HepG2 (cell line): ENCODE results near the gene MCEE. TPM values are rescaled to one million over a fixed set of nuclear protein-coding genes. Genes with fewer than 3 reads are reported as not detected.

ENCODE experiments used
- ATAC-seq: fragments of 200-7000 bp; cut with Tn5 transposase; 3 replicates; pipeline ENCODE4 v1.9.1; 2020; ENCODE audit warnings: mild to moderate bottlenecking, moderate library complexity
- BruUV-seq: library from RNA; stranded (reverse); fragments of 400-500 nt; replicated peaks from 2 replicates; lab custom pipeline; 2021; lab: Mats Ljungman, UMichigan
- CTCF ChIA-PET: fragments of 300-600 bp; formaldehyde crosslinking; extraction: SDS; loops from one replicate; lab custom pipeline; 2021; ENCODE audit warnings: low total read pairs, inconsistent platforms, low intra/inter-chr PET ratio; lab: Yijun Ruan, JAX
- POLR2A ChIA-PET: fragments of 350-600 bp; sonication (Branson Sonifier 250); formaldehyde crosslinking; loops from one replicate; lab custom pipeline; 2020; ENCODE audit warnings: antibody characterized with exemption, inconsistent platforms; lab: Yijun Ruan, JAX
- DNase-seq: peaks from one replicate; pipeline ENCODE4 v3.0.0-alpha.2; 2015; ENCODE audit warnings: low spot score
- FAIRE-seq: peaks from 3 replicates; lab custom pipeline; 2011; peaks lifted over from hg19 to GRCh38; lab: Jason Lieb, UNC
- H2AFZ ChIP-seq: one replicate; pipeline ENCODE4 v1.6.1; 2011; ENCODE audit warnings: low read length, inconsistent platforms
- H3K27ac ChIP-seq: fragments of 300-600 bp; 3 replicates; pipeline ENCODE4 v1.8.0; 2011; ENCODE audit warnings: mixed run types, mild to moderate bottlenecking, mixed read lengths, low read length, inconsistent platforms; ENCODE audit not compliant: insufficient read depth; ENCODE audit errors: extremely low read length
- H3K27me3 ChIP-seq, 2 experiments: fragments of 200-600 bp in 1 of 2; 2 replicates in 1 of 2; 3 replicates in 1 of 2; pipeline versions ENCODE4 v1.6.0 to v1.8.0; 2011; ENCODE audit warnings: low read length in 2 of 2, mild to moderate bottlenecking in 2 of 2, moderate library complexity in 2 of 2, inconsistent platforms in 1 of 2; ENCODE audit not compliant: insufficient read depth in 2 of 2, control insufficient read depth in 1 of 2
- H3K36me3 ChIP-seq, 2 experiments: fragments of 200-600 bp in 1 of 2; replicated peaks in 1 of 2; 2 replicates in 1 of 2; 3 replicates in 1 of 2; pipeline versions ENCODE4 v1.5.1 to v1.8.0; 2011; ENCODE audit warnings: low read length in 2 of 2, inconsistent platforms in 1 of 2; ENCODE audit not compliant: insufficient read depth in 2 of 2, control insufficient read depth in 1 of 2
- H3K4me1 ChIP-seq: 2 replicates; pipeline ENCODE4 v1.5.1; 2012; ENCODE audit warnings: low read length, inconsistent platforms; ENCODE audit not compliant: insufficient read depth
- H3K4me2 ChIP-seq: 2 replicates; pipeline ENCODE4 v1.6.0; 2011; ENCODE audit warnings: low read depth, low read length, inconsistent platforms
- H3K4me3 ChIP-seq, 3 experiments: fragments of 200-600 bp in 1 of 3; sonication (generic), shearing (Covaris generic) in 1 of 3; replicated peaks in 1 of 3; 2 replicates each; pipeline ENCODE4 v1.5.1; 2011 to 2016; ENCODE audit warnings: low read length in 3 of 3, inconsistent platforms in 2 of 3, low read depth in 2 of 3, mild to moderate bottlenecking in 2 of 3, control low read depth in 1 of 3, mixed read lengths in 1 of 3; ENCODE audit not compliant: insufficient read depth in 1 of 3
- H3K79me2 ChIP-seq: one replicate; pipeline ENCODE4 v1.6.1; 2011; ENCODE audit warnings: low read length, inconsistent platforms; ENCODE audit not compliant: insufficient read depth
- H3K9ac ChIP-seq: 2 replicates; pipeline ENCODE4 v1.6.0; 2011; ENCODE audit warnings: mild to moderate bottlenecking, low read depth, low read length, inconsistent platforms; ENCODE audit not compliant: insufficient read depth
- H3K9me3 ChIP-seq: 2 replicates; pipeline ENCODE4 v1.5.1; 2012; ENCODE audit warnings: mild to moderate bottlenecking, low read length
- H4K20me1 ChIP-seq: 2 replicates; pipeline ENCODE4 v1.6.0; 2011; ENCODE audit warnings: inconsistent platforms, mild to moderate bottlenecking, low read length, moderate library complexity; ENCODE audit not compliant: insufficient read depth
- FOXA1 ChIP-seq, 2 experiments: fragments of 450-650 bp in 1 of 2; sonication (generic) in 1 of 2; formaldehyde crosslinking in 1 of 2; IDR thresholded peaks; 2 replicates each; pipeline versions ENCODE4 v1.4.0 to v1.6.1; 2016 to 2020; ENCODE audit warnings: missing genetic modification reagents in 1 of 2
- GLI4 ChIP-seq: sonication (generic); formaldehyde crosslinking; IDR thresholded peaks from 2 replicates; pipeline ENCODE4 v1.5.1; 2020; ENCODE audit warnings: missing genetic modification reagents, mild to moderate bottlenecking, moderate library complexity, borderline replicate concordance
- HES4 ChIP-seq: sonication (generic); formaldehyde crosslinking; IDR thresholded peaks from 2 replicates; pipeline ENCODE4 v1.9.0; 2021; ENCODE audit warnings: mild to moderate bottlenecking, missing genetic modification reagents, borderline replicate concordance
- NPAS2 ChIP-seq: sonication (generic); formaldehyde crosslinking; IDR thresholded peaks from 2 replicates; pipeline ENCODE4 v1.8.0; 2022; ENCODE audit warnings: mild to moderate bottlenecking, missing genetic modification reagents, borderline replicate concordance
- XRCC5 ChIP-seq: fragments of 200-400 bp; formaldehyde crosslinking; optimal IDR thresholded peaks from 2 replicates; pipeline ENCODE3; 2017; ENCODE audit warnings: mild to moderate bottlenecking, low read length
- ZNF235 ChIP-seq: sonication (generic); formaldehyde crosslinking; IDR thresholded peaks from 2 replicates; pipeline ENCODE4 v1.8.1; 2023; ENCODE audit warnings: mild to moderate bottlenecking, missing genetic modification reagents, borderline replicate concordance
- ZNF317 ChIP-seq: sonication (generic); formaldehyde crosslinking; IDR thresholded peaks from 2 replicates; pipeline ENCODE4 v1.5.0; 2020; ENCODE audit warnings: mild to moderate bottlenecking, missing genetic modification reagents
- ZNF615 ChIP-seq: sonication (generic); formaldehyde crosslinking; IDR thresholded peaks from 2 replicates; pipeline ENCODE4 v1.5.0; 2020; ENCODE audit warnings: mild to moderate bottlenecking, missing genetic modification reagents, borderline replicate concordance
- ZNF747 ChIP-seq: sonication (generic); formaldehyde crosslinking; IDR thresholded peaks from 2 replicates; pipeline ENCODE4 v1.8.1; 2023; ENCODE audit warnings: missing genetic modification reagents, mild to moderate bottlenecking, borderline replicate concordance
- WGBS: methylation state at CpG from one replicate; pipeline ENCODE4 v1.1.6; 2017; ENCODE audit warnings: low lambda C conversion rate; 5-methylcytosine and 5-hydroxymethylcytosine counted together
- in situ Hi-C: cut with HindIII; loops from 2 replicates; pipeline ENCODE4 v1.10.0; 2017; ENCODE audit warnings: low pct_unique_long_range_greater_than_20kb; ENCODE audit not compliant: extremely low pct_ligation_motif_present
- intact Hi-C: fragments of 100-400 bp; cut with micrococcal nuclease; formaldehyde crosslinking; loops from one replicate; pipeline ENCODE4 v1.10.0; 2022; ENCODE audit not compliant: unreplicated experiment
- polyA plus RNA-seq, 8 experiments: library from polyadenylated mRNA; depleted of rRNA in 3 of 8; stranded (reverse) in 7 of 8; unstranded in 1 of 8; fragments of >200 nt; fragmentation: Illumina TruSeq in 4 of 8; extraction: Trizol in 4 of 8; gene quantifications; 2 replicates each; pipeline versions ENCODE4 v1.2.1 to v1.2.3, GENCODE V29; 2011 to 2016; ENCODE audit warnings: low read depth in 4 of 8, missing spikeins in 1 of 8, mixed read lengths in 1 of 8; ENCODE audit not compliant: insufficient read depth in 1 of 8
- total RNA-seq, 5 experiments: library from RNA; depleted of rRNA; stranded (reverse); fragments of >200 nt; fragmentation: Illumina TruSeq; extraction: Trizol; gene quantifications; 2 replicates each; pipeline ENCODE4 v1.2.3, GENCODE V29; 2016; ENCODE audit warnings: low read depth in 1 of 5
- TF ChIP-seq, protein P1 (sequence below): sonication (generic); formaldehyde crosslinking; IDR thresholded peaks from 2 replicates; pipeline ENCODE4 v1.8.1; 2022; ENCODE audit warnings: low read depth, mild to moderate bottlenecking, missing genetic modification reagents
- TF ChIP-seq, protein P2 (sequence below): sonication (generic); formaldehyde crosslinking; conservative IDR thresholded peaks from 2 replicates; pipeline ENCODE4 v1.8.1; 2023; ENCODE audit warnings: missing genetic modification reagents
- TF ChIP-seq, protein P3 (sequence below): sonication (generic); formaldehyde crosslinking; IDR thresholded peaks from 2 replicates; pipeline ENCODE4 v1.4.0; 2020; ENCODE audit warnings: missing genetic modification reagents, borderline replicate concordance

The MCEE gene
- total and polyA plus RNA-seq, 2 of the 13 experiments (the other 11 are each of a cell fraction or from before 2014, with no cell fraction given) = 32.0 to 66.9 TPM

DNA sequence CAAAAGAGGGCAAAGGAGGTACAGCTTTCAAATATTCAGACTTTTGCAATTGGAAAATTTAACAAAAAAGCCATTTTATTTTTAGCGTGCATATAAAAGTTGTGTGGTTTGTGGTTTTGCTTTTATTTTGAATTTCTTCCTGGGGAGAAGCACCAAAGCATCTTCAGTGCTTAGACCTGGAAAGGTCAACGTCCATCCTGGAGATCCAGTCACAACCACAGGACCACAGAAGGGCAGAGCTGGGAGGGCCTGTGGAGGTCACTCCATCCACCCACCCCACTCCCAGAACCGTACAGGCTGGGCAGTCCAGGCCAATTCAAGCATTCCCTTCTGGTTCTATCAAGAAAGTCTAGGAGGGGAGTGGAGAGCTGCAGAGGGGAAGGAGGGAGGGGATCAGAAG, 44.2 kb upstream of the MCEE start:
- no peak for FAIRE-seq
- Histone ChIP-seq H4K20me1 (no peaks in the 10 kb centered on the region; the same call in 1 of the 2 replicates), H3K27ac (no peak overlapping the region)
- CTCF ChIA-PET = no interaction called here
- TF ChIP-seq ZNF235 (CRISPR knock-in tag) (no peak), GLI4 (no peak), ZNF747 (CRISPR knock-in tag) (no peak), FOXA1 (IDR thresholded peaks at IDR 0.05) (no peak), FOXA1 (CRISPR knock-in tag; IDR thresholded peaks at IDR 0.05) (no peak), NPAS2 (CRISPR knock-in tag) (no peak), HES4 (CRISPR knock-in tag) (no peak), ZNF317 (CRISPR knock-in tag) (no peak), ZNF615 (CRISPR knock-in tag) (no peak), XRCC5 (no peak)
- TF ChIP-seq, protein P1, sequence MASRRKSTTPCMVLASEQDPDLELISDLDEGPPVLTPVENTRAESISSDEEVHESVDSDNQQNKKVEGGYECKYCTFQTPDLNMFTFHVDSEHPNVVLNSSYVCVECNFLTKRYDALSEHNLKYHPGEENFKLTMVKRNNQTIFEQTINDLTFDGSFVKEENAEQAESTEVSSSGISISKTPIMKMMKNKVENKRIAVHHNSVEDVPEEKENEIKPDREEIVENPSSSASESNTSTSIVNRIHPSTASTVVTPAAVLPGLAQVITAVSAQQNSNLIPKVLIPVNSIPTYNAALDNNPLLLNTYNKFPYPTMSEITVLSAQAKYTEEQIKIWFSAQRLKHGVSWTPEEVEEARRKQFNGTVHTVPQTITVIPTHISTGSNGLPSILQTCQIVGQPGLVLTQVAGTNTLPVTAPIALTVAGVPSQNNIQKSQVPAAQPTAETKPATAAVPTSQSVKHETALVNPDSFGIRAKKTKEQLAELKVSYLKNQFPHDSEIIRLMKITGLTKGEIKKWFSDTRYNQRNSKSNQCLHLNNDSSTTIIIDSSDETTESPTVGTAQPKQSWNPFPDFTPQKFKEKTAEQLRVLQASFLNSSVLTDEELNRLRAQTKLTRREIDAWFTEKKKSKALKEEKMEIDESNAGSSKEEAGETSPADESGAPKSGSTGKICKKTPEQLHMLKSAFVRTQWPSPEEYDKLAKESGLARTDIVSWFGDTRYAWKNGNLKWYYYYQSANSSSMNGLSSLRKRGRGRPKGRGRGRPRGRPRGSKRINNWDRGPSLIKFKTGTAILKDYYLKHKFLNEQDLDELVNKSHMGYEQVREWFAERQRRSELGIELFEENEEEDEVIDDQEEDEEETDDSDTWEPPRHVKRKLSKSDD (CRISPR knock-in tag) = no peak
- TF ChIP-seq, protein P2, sequence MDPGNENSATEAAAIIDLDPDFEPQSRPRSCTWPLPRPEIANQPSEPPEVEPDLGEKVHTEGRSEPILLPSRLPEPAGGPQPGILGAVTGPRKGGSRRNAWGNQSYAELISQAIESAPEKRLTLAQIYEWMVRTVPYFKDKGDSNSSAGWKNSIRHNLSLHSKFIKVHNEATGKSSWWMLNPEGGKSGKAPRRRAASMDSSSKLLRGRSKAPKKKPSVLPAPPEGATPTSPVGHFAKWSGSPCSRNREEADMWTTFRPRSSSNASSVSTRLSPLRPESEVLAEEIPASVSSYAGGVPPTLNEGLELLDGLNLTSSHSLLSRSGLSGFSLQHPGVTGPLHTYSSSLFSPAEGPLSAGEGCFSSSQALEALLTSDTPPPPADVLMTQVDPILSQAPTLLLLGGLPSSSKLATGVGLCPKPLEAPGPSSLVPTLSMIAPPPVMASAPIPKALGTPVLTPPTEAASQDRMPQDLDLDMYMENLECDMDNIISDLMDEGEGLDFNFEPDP (CRISPR knock-in tag) = no peak
- TF ChIP-seq, protein P3, sequence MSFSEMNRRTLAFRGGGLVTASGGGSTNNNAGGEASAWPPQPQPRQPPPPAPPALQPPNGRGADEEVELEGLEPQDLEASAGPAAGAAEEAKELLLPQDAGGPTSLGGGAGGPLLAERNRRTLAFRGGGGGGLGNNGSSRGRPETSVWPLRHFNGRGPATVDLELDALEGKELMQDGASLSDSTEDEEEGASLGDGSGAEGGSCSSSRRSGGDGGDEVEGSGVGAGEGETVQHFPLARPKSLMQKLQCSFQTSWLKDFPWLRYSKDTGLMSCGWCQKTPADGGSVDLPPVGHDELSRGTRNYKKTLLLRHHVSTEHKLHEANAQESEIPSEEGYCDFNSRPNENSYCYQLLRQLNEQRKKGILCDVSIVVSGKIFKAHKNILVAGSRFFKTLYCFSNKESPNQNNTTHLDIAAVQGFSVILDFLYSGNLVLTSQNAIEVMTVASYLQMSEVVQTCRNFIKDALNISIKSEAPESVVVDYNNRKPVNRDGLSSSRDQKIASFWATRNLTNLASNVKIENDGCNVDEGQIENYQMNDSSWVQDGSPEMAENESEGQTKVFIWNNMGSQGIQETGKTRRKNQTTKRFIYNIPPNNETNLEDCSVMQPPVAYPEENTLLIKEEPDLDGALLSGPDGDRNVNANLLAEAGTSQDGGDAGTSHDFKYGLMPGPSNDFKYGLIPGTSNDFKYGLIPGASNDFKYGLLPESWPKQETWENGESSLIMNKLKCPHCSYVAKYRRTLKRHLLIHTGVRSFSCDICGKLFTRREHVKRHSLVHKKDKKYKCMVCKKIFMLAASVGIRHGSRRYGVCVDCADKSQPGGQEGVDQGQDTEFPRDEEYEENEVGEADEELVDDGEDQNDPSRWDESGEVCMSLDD (CRISPR knock-in tag) = no peak
- TF ChIP-seq, all 625 proteins: peak for 0
- intact Hi-C loops = no loop called here
- Histone ChIP-seq H3K4me2 (no peak overlapping the region), H3K27me3 (peaks cover 4 to 30% of the 10 kb centered on the region in 2 experiments; a peak in 3 of 5 replicates), H3K9me3 (no peaks in the 10 kb centered on the region), H3K79me2 (no peaks in the 10 kb centered on the region), H3K36me3 (no peaks in the 10 kb centered on the region), H3K4me1 (peaks cover 11% of the 10 kb centered on the region), H2AFZ (no peak overlapping the region), H3K4me3 (no peak overlapping the region), H3K9ac (no peak overlapping the region)
- POLR2A ChIA-PET = no interaction called here
- DNase-seq (no peak), ATAC-seq (no peak)
- in situ Hi-C loops = no loop called here
- 43% methylated on average over 3 of the region's 3 CpGs for WGBS
- no TSS peak for BruUV-seq
